A673 (cell line): ENCODE results near the gene MMADHC.
A peak's percentile ranks its signal among the peaks of the same experiment; 100 is the strongest.

ENCODE experiments used
- EZH2 ChIP-seq: fragments of 200-600 bp; sonication (generic); IDR thresholded peaks from 2 replicates; pipeline ENCODE4 v1.6.1; 2017; ENCODE audit warnings: borderline replicate concordance, low read depth, mild to moderate bottlenecking, mixed read lengths, antibody characterized with exemption, low read length; ENCODE audit not compliant: poor library complexity, severe bottlenecking
- TF ChIP-seq, protein P1 (sequence below): fragments of 300-800, 200-600 bp; sonication (generic); conservative IDR thresholded peaks from 2 replicates; pipeline ENCODE4 v1.5.1; 2017; ENCODE audit warnings: low read depth, mild to moderate bottlenecking, antibody characterized with exemption, low read length, moderate library complexity, mixed read lengths

- TF ChIP-seq, protein P1, sequence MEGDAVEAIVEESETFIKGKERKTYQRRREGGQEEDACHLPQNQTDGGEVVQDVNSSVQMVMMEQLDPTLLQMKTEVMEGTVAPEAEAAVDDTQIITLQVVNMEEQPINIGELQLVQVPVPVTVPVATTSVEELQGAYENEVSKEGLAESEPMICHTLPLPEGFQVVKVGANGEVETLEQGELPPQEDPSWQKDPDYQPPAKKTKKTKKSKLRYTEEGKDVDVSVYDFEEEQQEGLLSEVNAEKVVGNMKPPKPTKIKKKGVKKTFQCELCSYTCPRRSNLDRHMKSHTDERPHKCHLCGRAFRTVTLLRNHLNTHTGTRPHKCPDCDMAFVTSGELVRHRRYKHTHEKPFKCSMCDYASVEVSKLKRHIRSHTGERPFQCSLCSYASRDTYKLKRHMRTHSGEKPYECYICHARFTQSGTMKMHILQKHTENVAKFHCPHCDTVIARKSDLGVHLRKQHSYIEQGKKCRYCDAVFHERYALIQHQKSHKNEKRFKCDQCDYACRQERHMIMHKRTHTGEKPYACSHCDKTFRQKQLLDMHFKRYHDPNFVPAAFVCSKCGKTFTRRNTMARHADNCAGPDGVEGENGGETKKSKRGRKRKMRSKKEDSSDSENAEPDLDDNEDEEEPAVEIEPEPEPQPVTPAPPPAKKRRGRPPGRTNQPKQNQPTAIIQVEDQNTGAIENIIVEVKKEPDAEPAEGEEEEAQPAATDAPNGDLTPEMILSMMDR: peak; percentile 33; the same call in 1 of the 2 replicates
- TF ChIP-seq EZH2: no peak
Observed at GRCh38 chr2:149595056-149595963, 7.7 kb upstream of the MMADHC start.
